Measurements from ENCODE around the gene IGSF21.
A peak's percentile ranks its signal among the peaks of the same experiment; 100 is the strongest.

IGSF21 gene

GRCh38 chr1:18107369-18108298, at the start of gene IGSF21:
IGSF21 (plus strand) TSS chr1:18107798; CDS start chr1:18108129, 331 bp downstream.
- no peak for DNase-seq

GRCh38 chr1:18058206-18058921, 49.2 kb upstream of the IGSF21 start:
- DNase-seq = no peak

DNA sequence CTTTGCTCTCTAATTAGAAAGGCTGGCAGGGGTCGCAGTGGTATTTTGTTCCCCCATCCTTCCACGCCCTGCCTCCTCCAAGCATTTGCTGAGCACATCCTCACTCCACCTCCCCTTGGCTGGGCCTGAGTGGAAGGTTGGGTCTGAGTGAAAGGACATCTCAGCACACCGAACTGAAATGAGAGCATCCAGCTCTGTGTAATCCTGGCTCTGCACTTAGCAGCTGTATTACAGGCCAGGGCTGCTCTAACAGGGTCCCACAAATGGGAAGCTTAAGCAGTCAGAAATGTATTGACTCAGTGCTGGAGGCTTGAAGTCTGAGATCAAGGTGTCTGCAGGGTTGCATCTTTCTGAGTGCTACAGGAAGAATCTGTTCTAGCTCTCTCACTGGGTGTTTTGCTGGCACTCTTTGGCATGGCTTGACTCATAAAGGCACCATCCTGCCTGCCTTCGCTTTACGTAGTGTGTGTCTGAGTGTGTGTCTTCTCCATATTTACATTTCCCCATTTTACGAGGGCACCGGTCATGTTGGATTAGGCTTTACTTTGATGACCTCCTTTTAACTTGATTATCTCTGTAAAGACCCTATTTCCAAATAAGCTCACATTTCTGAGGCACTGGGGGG, 48.5 kb upstream of the IGSF21 start:
- DNase-seq = no peak

DNA sequence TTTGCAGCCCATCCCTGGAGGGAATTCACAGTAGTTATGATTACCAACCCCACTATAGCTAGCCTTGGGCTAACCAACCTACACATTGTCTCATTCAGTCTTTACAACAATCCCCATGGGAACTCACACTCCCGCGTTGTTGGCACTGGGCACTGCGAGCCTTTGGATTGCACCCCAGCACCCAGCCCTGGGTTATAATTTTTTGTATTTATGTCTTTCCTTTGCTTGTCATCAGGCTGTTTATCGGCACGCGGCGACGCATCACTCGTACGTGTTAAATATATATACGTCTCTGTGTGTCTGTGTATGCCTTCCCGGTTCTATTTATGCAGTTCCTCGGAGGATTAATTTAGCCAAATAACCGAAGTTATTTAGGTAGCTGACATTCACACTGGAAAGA, 47.2 kb upstream of the IGSF21 start:
- DNase-seq = no peak

GRCh38 chr1:18062185-18062584, 45.4 kb upstream of the IGSF21 start:
- DNase-seq = no peak

DNA sequence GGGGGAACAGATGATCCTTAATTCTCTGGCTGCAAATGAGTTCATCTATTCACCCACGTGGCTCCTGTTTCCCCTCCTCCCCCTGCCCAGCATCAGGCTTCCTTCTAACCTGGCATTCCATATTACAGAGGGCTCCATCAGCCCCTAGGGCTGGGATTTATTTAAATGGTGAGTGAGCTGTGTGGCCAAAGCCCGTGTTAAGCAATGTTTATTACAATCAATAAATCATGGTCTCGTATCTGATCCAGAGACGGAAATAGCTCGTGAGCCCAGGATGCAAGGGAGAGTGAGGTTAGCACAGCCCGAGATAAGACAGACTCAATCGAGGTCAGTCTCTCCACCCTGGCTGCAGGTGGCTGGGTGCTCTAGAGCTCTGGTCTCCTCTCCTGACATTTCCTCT, 43.1 kb upstream of the IGSF21 start:
- DNase-seq = peak; percentile 6

DNA sequence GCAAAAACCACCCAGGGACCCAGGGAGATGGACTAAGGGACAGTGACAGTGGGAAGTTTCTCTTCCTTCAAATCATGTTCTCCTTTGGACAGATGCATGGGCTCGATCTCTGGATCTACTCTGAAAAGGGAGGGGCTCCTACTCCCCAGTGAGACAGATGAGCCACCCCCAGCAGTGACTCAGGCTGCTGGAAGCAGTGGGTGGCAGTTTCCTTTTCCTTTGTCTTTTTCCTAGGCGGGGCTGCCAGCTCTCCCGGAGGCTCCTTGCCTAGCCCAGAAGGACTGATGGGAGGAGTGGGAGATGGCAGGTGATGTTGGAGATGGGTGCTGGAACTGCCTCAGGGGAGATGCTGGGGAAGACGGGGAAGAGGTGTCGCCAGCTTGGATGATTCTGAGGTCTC, 41.0 kb upstream of the IGSF21 start:
- no peak for DNase-seq

- no peak for DNase-seq
Observed at GRCh38 chr1:18069903-18070302, 37.7 kb upstream of the IGSF21 start.

DNA sequence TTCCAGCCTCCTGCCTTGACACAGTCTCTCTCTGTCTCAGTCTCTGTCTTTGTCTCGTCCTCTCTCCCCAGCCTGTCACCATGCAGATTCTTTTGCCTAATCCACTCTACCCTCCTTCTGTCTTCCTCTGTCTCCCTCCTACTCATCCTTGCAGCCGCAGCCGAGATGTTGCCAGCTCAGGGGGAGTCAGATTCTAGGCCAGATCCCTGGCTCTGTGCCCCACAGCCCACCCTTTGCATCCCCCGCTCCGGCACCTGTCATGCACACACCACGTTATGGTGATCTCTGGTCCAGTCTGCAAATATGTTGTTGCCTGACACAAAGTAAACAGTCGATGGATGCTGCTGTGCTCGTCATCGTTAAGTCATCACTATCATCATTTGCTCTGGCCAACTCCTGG, 35.5 kb upstream of the IGSF21 start:
- DNase-seq = no peak

- DNase-seq = no peak
Observed at GRCh38 chr1:18073066-18073642, 34.4 kb upstream of the IGSF21 start.

GRCh38 chr1:18077657-18078215, 29.9 kb upstream of the IGSF21 start:
- DNase-seq = no peak

GRCh38 chr1:18079941-18080735, 27.5 kb upstream of the IGSF21 start:
- DNase-seq = no peak

DNA sequence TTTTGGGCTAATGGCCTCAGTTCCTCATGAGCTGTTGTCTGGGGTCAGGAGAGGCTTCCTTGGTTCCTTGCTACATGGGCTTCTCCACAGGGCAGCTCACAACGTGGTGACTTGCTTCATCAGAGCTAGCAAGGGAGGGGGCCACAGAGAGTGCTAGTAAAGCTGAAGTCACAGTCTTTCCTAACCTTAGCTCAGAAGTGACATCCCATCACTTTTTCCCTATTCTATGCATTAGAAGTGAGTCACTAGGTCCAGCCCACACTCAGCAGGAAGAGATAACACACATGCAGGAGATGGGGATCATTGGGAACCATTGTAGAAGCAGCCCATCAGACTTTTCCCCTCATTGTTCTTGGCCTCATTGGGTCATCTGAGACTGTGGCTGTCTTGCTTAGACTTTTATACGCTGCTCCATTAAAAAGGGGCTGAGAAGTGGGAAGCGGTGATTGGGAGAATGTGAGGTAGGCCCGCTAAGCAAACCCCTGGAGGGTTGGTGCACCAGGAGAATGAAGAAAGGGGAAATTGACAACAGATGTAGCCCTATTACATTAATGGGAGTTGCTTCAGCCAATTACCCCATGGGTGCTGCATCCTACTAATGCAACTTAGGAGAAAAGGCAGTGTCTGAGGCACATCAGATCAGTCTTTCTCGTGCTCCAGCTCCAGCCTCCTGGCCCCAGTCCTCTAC, 22.1 kb upstream of the IGSF21 start:
- no peak for DNase-seq

DNA sequence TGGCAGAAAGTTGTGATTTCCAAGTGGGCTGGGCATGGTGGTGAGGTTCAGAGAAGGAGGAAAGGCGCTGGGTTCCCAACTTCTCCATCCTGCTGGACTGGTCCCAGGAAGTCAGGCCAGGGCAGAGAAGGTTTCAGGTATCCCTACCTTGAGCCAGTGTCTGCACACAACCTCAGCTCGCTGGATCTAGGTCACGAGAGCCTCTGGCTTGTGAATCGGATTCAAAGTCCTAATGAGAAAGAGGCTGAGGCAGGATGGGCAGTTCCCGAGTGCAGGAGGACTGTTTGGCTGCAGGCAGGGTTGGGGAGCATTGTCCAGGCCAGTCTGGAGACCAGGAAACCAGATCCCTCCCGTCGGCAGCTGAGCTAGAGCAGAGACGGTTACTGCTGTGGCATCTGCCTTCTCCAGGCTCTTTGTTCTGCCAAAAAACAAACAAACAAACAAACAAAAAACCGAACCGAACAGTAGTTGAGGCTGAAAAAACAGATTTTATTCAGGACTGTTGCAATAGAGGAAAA, 19.5 kb upstream of the IGSF21 start:
- no peak for DNase-seq

GRCh38 chr1:18089488-18089887, 18.1 kb upstream of the IGSF21 start:
- no peak for DNase-seq

DNA sequence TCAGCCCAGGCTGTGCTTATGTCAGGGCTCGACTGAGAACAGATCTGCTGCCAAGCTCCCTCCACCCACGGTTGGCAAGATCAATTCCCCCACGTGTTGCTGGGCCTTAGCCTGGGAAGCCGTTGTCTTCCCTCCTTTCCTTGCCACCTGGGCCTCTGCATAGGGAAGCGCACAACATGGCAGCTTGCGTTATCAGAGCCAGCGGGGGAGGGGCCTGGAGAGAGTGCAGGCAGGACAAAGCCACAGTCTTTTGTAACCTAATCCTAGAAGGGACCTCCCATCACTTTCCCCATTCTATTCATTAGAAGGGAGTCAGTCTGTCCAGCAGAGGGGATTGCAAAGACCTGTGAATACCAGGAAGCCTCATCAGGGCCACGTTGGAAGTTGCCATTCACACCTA, 17.0 kb upstream of the IGSF21 start:
- no peak for DNase-seq

DNA sequence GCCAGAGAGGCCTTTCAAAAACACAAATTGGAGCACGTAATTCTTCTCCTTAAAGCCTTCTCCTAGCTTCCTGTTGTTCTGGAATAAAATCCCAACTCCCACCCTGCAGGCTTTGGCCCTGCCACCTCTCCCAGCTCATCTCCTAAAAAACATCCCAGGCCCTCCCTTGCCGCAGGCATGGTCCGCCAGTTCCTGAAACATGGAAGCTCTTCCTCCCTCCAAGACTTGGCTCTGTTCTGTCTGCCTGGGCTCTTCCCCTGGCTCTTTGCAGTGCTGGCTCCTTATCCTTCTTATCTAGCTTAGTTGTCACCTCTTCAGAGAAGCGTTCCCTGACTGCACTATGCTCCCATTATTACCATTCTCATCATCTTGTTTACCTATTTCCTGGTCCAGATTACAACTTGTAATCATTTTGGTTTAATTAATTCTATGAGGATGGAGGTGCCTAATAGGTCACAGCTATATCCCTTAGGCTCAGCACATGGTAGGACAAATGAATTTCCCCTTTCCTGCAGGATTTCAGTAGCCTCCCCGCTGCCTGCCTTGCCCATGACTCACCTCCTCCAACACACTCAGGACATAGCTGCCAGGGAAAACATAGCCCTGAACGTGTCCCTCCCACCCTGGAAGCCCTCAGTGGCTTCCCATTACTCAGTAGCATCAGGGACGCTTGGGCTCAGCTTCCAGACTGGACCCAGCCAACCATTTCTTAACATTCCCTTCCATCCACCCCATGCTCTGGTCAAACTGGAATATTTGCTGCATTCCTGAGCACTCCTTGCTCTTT, 15.7 kb upstream of the IGSF21 start:
- DNase-seq = no peak

DNA sequence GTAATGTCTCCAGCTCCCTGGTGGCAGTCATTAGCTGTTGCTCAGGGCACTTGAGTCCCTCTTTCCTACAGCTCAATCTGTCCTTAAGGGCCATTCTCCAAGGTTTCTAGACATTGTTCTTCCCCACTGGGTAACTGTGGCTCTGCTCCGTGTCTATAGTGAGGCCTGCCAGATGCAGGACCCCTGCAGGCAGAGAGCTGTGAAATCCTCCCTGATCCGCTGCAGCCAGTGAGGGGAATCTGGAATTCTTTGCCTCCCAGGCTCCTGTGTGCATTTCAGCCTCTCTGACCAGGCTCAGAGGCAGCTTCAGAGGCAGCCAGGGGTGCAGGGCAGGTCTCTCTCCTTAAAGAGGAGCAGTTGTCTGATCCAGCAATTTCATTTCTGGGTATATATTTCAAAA, 14.4 kb upstream of the IGSF21 start:
- no peak for DNase-seq

GRCh38 chr1:18093646-18094045, 14.0 kb upstream of the IGSF21 start:
- DNase-seq = no peak

GRCh38 chr1:18094096-18094495, 13.5 kb upstream of the IGSF21 start:
- no peak for DNase-seq

Measured in hematopoietic multipotent progenitor cell treated with erythropoietin and hydrocortisone succinate and interleukin-3 and kit ligand, for 4 days (in vitro differentiated cells).